ENCODE data around the gene OPN1MW2.
"Not testable (repeated sequence)": the region's sequence is repeated elsewhere in the genome, so short reads cannot be mapped to it uniquely, and the experiment has no call there.

OPN1MW2 gene

DNA sequence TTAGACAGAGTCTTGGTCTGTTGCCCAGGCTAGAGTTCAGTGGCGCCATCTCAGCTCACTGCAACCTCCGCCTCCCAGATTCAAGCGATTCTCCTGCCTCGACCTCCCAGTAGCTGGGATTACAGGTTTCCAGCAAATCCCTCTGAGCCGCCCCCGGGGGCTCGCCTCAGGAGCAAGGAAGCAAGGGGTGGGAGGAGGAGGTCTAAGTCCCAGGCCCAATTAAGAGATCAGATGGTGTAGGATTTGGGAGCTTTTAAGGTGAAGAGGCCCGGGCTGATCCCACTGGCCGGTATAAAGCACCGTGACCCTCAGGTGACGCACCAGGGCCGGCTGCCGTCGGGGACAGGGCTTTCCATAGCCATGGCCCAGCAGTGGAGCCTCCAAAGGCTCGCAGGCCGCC lies at the start of gene OPN1MW2:
Gene OPN1MW2 (plus strand): TSS at position 301 of the 400 bp plus-strand sequence. CDS start 60 bp downstream, at position 361.
- DNase-seq = not testable (repeated sequence)

DNA sequence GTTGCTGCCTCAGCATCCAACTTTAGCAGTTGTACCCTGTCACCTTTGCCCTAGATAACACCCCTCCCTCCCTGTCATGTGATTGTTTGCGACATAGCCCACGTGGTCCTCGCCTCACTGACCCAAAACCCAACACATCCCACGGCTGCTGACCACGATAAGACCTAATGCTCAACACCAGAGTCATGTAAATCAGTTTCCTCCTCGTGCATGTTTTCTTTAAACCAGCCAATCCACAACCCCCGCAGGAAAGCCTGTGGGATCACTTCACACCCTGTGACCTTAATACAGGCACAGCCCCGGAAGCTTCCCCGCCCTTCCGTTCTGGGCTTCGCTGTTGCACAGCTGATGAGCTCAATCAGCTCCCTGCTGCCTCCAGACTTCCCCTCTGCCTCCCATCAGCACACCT lies 47.0 kb upstream of the OPN1MW2 start:
- DNase-seq = not testable (repeated sequence)

DNA sequence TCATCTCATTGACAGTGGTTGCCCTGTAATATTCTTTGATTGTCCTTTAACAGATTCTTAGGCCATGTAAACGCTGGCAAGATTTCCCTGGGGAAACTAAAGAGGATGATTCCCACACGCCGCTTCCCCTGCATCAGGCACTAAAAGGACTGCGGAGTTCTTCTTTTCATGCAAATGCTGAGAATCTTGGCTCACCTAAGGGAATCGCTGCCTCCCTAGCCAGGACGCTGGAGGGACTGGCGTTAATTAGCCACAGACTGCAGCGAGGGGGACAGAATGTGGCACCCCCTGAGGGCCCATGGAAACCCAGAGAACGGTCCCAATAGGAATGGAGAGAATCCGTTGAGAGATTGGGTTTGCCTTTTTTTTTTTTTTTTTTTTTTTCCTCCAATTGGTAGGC lies 45.2 kb upstream of the OPN1MW2 start:
- DNase-seq = not testable (repeated sequence)

- DNase-seq = not testable (repeated sequence)
Observed at GRCh38 chrX:154182296-154182695, 37.3 kb upstream of the OPN1MW2 start, which contains the start of gene OPN1MW. Gene OPN1MW, plus strand, starts transcription at chrX:154182596. Its CDS starts 82 bp downstream, at chrX:154182678.

DNA sequence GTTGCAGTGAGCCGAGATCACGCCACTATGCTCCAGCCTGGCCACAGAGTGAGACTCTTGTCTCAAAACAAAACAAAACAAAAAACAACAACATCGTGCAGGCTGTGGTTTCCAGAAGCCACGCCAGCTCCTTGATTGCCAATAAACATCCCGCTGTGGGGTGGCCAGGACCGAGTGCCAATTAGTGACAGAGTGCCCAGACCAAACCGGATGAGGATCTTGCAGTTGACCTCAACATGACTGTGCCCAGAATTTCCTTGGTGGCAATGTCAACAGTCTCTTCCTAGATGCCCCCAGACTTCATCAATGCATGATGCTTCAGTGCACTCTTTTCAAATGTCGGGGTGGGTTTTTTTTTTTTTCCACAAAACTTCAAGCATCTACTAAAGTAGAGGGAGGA lies 35.8 kb upstream of the OPN1MW2 start:
- not testable (repeated sequence) for DNase-seq

DNA sequence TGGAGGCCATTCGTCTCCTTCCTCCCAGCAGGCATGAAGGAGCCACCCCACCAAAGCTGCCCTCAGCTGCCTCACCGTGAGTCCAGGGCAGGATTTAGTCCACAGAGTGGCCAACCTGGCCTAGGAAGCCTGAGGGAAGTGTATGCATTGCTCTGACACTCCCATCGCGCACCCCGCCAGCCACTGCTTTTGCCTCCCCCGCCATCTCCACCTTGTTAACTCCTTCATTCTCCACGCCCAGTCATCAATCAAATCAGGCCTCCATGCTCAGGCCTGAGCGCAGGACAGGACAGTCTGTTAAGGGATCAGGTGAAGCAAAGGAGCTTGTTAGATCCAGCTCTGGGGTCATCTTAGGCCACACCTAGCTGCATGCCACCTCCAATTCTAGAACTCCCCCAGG lies 26.7 kb upstream of the OPN1MW2 start:
- DNase-seq = not testable (repeated sequence)

- not testable (repeated sequence) for DNase-seq
Observed at GRCh38 chrX:154194316-154194715, 25.2 kb upstream of the OPN1MW2 start.

DNA sequence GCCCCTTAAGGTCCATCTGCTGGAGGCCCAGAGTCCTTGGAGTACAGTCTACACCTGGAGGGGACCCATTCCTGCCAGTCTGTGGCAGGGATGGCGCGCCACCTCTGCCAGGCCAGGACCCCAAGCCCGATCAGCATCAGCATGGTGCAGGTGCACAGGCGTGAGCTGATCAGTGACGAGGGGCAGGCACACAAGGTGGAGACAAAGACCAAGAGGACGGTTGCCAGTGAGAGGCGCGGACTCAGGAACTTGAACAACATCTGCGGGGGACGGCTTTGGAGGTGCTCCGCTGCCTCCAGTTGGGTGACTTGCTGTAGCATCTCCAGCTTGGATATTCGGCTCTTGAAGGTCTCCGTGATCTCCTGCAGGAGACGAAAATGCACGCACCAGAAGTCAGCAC lies 23.1 kb upstream of the OPN1MW2 start:
- DNase-seq = not testable (repeated sequence)

GRCh38 chrX:154209670-154210418 lies 9.7 kb upstream of the OPN1MW2 start:
- not testable (repeated sequence) for DNase-seq

GRCh38 chrX:154211057-154211456 lies 8.5 kb upstream of the OPN1MW2 start:
- not testable (repeated sequence) for DNase-seq

DNA sequence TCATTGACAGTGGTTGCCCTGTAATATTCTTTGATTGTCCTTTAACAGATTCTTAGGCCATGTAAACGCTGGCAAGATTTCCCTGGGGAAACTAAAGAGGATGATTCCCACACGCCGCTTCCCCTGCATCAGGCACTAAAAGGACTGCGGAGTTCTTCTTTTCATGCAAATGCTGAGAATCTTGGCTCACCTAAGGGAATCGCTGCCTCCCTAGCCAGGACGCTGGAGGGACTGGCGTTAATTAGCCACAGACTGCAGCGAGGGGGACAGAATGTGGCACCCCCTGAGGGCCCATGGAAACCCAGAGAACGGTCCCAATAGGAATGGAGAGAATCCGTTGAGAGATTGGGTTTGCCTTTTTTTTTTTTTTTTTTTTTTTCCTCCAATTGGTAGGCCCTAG lies 8.1 kb upstream of the OPN1MW2 start:
- DNase-seq = not testable (repeated sequence)

GRCh38 chrX:154225292-154225691 lies 5.7 kb downstream of the OPN1MW2 start:
- DNase-seq = not testable (repeated sequence)

- not testable (repeated sequence) for DNase-seq
Observed at GRCh38 chrX:154226706-154227105, 7.2 kb downstream of the OPN1MW2 start.

DNA sequence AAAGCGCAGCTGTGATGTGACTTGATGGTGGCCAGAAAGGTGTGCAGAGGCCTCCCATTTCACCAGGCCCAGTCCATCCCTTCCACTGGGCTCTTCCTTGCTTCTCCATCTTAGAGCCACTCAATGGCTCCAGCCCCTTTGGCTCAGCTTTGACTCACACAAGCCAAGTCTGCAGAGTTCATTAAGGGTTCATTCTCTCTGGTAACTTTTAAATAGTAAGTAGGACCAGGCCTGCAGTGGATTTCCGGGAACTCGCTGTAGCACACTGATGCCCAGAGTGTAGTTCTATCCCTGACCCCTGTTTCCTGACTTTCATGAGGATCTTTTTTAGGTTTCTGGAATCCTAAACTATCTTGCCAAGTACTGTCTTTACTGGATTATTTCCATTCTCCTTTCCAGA lies 11.9 kb downstream of the OPN1MW2 start:
- not testable (repeated sequence) for DNase-seq

DNA sequence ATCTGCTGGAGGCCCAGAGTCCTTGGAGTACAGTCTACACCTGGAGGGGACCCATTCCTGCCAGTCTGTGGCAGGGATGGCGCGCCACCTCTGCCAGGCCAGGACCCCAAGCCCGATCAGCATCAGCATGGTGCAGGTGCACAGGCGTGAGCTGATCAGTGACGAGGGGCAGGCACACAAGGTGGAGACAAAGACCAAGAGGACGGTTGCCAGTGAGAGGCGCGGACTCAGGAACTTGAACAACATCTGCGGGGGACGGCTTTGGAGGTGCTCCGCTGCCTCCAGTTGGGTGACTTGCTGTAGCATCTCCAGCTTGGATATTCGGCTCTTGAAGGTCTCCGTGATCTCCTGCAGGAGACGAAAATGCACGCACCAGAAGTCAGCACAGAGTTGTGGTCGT lies 14.1 kb downstream of the OPN1MW2 start:
- DNase-seq = not testable (repeated sequence)

- DNase-seq = not testable (repeated sequence)
Observed at GRCh38 chrX:154238939-154239559, 19.5 kb downstream of the OPN1MW2 start.

GRCh38 chrX:154239982-154240503 lies 20.5 kb downstream of the OPN1MW2 start:
- DNase-seq = not testable (repeated sequence)

GRCh38 chrX:154247377-154248045 lies 28.0 kb downstream of the OPN1MW2 start:
- DNase-seq = not testable (repeated sequence)

GRCh38 chrX:154248076-154248475 lies 28.5 kb downstream of the OPN1MW2 start:
- not testable (repeated sequence) for DNase-seq

GRCh38 chrX:154257282-154257681 lies 37.7 kb downstream of the OPN1MW2 start, which contains the start of gene OPN1MW3:
Gene OPN1MW3, plus strand, starts transcription at chrX:154257582. Its CDS starts 38 bp downstream, at chrX:154257620.
- DNase-seq = not testable (repeated sequence)

DNA sequence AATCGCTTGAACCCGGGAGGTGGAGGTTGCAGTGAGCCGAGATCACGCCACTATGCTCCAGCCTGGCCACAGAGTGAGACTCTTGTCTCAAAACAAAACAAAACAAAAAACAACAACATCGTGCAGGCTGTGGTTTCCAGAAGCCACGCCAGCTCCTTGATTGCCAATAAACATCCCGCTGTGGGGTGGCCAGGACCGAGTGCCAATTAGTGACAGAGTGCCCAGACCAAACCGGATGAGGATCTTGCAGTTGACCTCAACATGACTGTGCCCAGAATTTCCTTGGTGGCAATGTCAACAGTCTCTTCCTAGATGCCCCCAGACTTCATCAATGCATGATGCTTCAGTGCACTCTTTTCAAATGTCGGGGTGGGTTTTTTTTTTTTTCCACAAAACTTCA lies 39.2 kb downstream of the OPN1MW2 start:
- DNase-seq = not testable (repeated sequence)

DNA sequence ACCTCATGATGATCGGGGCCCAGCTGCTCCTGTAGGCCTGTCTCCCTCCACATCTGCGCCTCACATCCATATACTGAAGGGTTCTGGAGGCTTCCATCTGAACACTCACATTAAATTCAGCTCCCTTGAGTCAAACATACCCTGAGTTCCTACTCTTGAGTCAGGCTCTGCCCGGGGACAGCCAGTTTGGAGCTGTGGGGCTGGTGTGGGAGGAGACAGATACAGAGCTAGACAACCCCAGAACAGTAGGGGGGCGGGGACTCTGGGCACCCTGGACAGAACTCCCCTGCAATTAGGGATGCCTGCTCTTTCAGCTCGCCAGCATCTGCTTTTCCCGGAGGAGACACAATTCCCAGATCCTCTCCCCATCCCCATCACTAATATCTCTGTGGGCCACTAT lies 43.5 kb downstream of the OPN1MW2 start:
- DNase-seq = not testable (repeated sequence)

GRCh38 chrX:154269245-154269644 lies 49.7 kb downstream of the OPN1MW2 start:
- not testable (repeated sequence) for DNase-seq
